CD14-positive monocyte (primary cell): ENCODE data around the gene DRC3. TPM values are rescaled to one million over a fixed set of nuclear protein-coding genes. Genes with fewer than 3 reads are reported as not detected.

Experiments used
- DNase-seq, 3 donors: peaks; one replicate each; pipeline ENCODE4 v3.0.0-alpha.2; 2011 to 2022
- H2AFZ ChIP-seq: 2 replicates; pipeline ENCODE4 v1.6.0; 2012; ENCODE audit warnings: mild to moderate bottlenecking, low read depth, low read length, inconsistent platforms; ENCODE audit not compliant: insufficient read depth, poor library complexity, severe bottlenecking
- H3K27ac ChIP-seq, 2 donors: 1 replicate in 1 of 2; 2 replicates in 1 of 2; pipeline ENCODE4 v1.5.1; 2012 to 2013; ENCODE audit warnings: low read length in 2 of 2, control low read depth in 1 of 2, inconsistent platforms in 1 of 2, low read depth in 1 of 2, mild to moderate bottlenecking in 1 of 2
- H3K27me3 ChIP-seq, 2 donors: one replicate each; pipeline versions ENCODE4 v1.6.0 to v1.6.1; 2011 to 2013; ENCODE audit warnings: low read length in 2 of 2; ENCODE audit not compliant: control insufficient read depth in 2 of 2, insufficient read depth in 2 of 2
- H3K36me3 ChIP-seq, 2 donors: replicated peaks in 1 of 2; 1 replicate in 1 of 2; 2 replicates in 1 of 2; pipeline versions ENCODE4 v1.5.1 to v1.6.1; 2012 to 2013; ENCODE audit warnings: low read length in 2 of 2, control low read depth in 1 of 2, inconsistent platforms in 1 of 2, mild to moderate bottlenecking in 1 of 2; ENCODE audit not compliant: insufficient read depth in 2 of 2, control insufficient read depth in 1 of 2
- H3K4me1 ChIP-seq, 2 donors: 1 replicate in 1 of 2; 2 replicates in 1 of 2; pipeline versions ENCODE4 v1.5.1 to v1.6.1; 2012 to 2013; ENCODE audit warnings: low read length in 2 of 2, control low read depth in 1 of 2, inconsistent platforms in 1 of 2, mild to moderate bottlenecking in 1 of 2, moderate library complexity in 1 of 2; ENCODE audit not compliant: insufficient read depth in 2 of 2, control insufficient read depth in 1 of 2
- H3K4me2 ChIP-seq: replicated peaks from 2 replicates; pipeline ENCODE3; 2012; ENCODE audit warnings: low read length, moderate library complexity, mild to moderate bottlenecking; ENCODE audit not compliant: poor library complexity, severe bottlenecking; ENCODE audit errors: extremely low read depth
- H3K4me3 ChIP-seq, 3 experiments: fragments of 200-600 bp in 1 of 3; sonication (generic) in 1 of 3; replicated peaks in 1 of 3; 1 replicate in 2 of 3; 2 replicates in 1 of 3; pipeline ENCODE4 v1.5.1; 2011 to 2013; ENCODE audit warnings: low read length in 3 of 3, mild to moderate bottlenecking in 3 of 3, control low read depth in 2 of 3, low read depth in 2 of 3, inconsistent platforms in 1 of 3, moderate library complexity in 1 of 3
- H3K79me2 ChIP-seq: 2 replicates; pipeline ENCODE4 v1.6.0; 2012; ENCODE audit warnings: mild to moderate bottlenecking, control low read depth, inconsistent platforms, low read length, moderate library complexity; ENCODE audit not compliant: insufficient read depth
- H3K9ac ChIP-seq: 2 replicates; pipeline ENCODE4 v1.6.0; 2017; ENCODE audit warnings: low read length, mild to moderate bottlenecking; ENCODE audit not compliant: insufficient read depth, poor library complexity, severe bottlenecking
- H3K9me3 ChIP-seq, 2 donors: replicated peaks in 1 of 2; 1 replicate in 1 of 2; 2 replicates in 1 of 2; pipeline versions ENCODE4 v1.5.1 to v1.6.1; 2012 to 2013; ENCODE audit warnings: low read length in 2 of 2, control low read depth in 1 of 2; ENCODE audit not compliant: control insufficient read depth in 1 of 2, insufficient read depth in 1 of 2
- H4K20me1 ChIP-seq: 2 replicates; pipeline ENCODE4 v1.6.0; 2012; ENCODE audit warnings: mild to moderate bottlenecking, low read length, control low read depth, moderate library complexity; ENCODE audit not compliant: insufficient read depth
- H3K27ac Mint-ChIP-seq, 7 donors: one replicate each; pipeline ENCODE4 v1.8.0; 2020; ENCODE audit warnings: mild to moderate bottlenecking in 7 of 7, mixed read lengths in 7 of 7, moderate library complexity in 6 of 7, inconsistent platforms in 2 of 7
- H3K27me3 Mint-ChIP-seq, 3 donors: one replicate each; pipeline ENCODE4 v1.8.0; 2021 to 2022; ENCODE audit warnings: low read depth in 3 of 3, mild to moderate bottlenecking in 3 of 3, mixed read lengths in 3 of 3, moderate library complexity in 3 of 3, inconsistent platforms in 1 of 3
- H3K36me3 Mint-ChIP-seq, 2 donors: one replicate each; pipeline ENCODE4 v1.8.0; 2020; ENCODE audit warnings: mixed read lengths in 2 of 2, inconsistent platforms in 1 of 2, mild to moderate bottlenecking in 1 of 2
- H3K4me1 Mint-ChIP-seq: one replicate; pipeline ENCODE4 v1.8.0; 2020; ENCODE audit warnings: mild to moderate bottlenecking, mixed read lengths
- H3K4me3 Mint-ChIP-seq, 2 donors: one replicate each; pipeline ENCODE4 v1.8.0; 2020; ENCODE audit warnings: mild to moderate bottlenecking in 2 of 2, mixed read lengths in 2 of 2, moderate library complexity in 1 of 2
- H3K9me3 Mint-ChIP-seq, 7 donors: one replicate each; pipeline ENCODE4 v1.8.0; 2020 to 2022; ENCODE audit warnings: mixed read lengths in 7 of 7, mild to moderate bottlenecking in 6 of 7, moderate library complexity in 6 of 7, inconsistent platforms in 2 of 7
- WGBS: methylation state at CpG from one replicate; pipeline ENCODE4 v1.1.5; 2013; ENCODE audit warnings: missing lambda C conversion rate; ENCODE audit not compliant: insufficient coverage; 5-methylcytosine and 5-hydroxymethylcytosine counted together
- intact Hi-C, 2 donors: fragments of 100-400 bp; cut with micrococcal nuclease; formaldehyde crosslinking; loops; one replicate each; pipeline versions ENCODE4 v1.15.0 to v1.15.1; 2023
- polyA plus RNA-seq, 3 donors: library from polyadenylated mRNA; depleted of rRNA in 1 of 3; unstranded in 2 of 3; stranded (reverse) in 1 of 3; fragments of 300-500 nt in 2 of 3; fragments of >200 nt in 1 of 3; fragmentation: Illumina TruSeq in 2 of 3; gene quantifications; 1 replicate in 2 of 3; 2 replicates in 1 of 3; pipeline ENCODE4 v1.2.3, GENCODE V29; 2012 to 2021
- TF ChIP-seq, protein P1 (sequence below): fragments of 200-600 bp; IDR thresholded peaks from one replicate; pipeline ENCODE4 v1.8.0; 2022; ENCODE audit warnings: antibody characterized with exemption, mild to moderate bottlenecking

DRC3 gene
- polyA plus RNA-seq, 3 donors: 0.23 to 0.58 (median 0.39) TPM

DNA sequence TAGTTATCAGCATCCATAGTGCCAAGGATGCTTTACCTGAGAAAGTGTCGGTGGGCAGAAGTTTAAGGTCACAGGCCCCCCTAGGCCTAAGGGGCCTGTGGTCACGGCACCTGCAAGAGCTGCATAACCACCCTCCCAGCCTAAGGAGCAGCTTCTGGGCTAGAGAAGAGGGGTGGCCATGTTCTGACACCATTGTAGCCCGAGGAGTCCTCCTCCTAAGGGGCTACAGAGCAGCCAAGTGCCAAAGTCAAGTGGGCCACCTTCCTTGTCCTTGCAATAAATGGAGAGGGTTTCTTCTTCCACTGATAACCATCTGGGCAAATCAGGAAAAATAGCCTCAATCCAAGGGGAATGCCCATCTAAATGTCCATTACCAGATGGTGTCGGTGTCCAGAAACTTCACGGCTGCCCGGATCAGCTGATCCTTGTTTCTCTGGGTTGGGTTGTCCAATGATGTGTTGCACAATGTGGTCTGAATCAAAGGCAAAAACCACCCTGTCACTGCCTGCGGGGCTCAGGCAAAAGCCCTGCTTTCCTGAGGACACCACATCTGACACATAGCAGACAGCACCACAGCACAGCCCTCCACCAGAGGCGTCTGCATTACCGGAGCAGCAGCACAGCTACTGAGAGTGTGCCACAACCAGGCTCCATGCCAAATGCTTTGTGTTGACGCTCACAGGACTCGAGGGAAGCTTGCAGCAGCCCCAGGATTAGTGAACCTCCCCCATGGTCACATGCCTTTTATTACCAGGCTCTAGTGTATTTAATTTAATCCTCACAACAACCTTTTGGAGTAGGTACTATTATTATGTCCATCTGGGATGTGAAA, 53.5 kb downstream of the DRC3 start:
- 27% methylated on average over 4 of the region's 11 CpGs for WGBS
- peak; percentile 90 to 97 (median 93) for DNase-seq
- H4K20me1 ChIP-seq: peaks cover 28% of the 10 kb centered on the region
- no peaks in the 10 kb centered on the region for H3K27me3 ChIP-seq
- Mint-ChIP-seq H3K36me3 (peaks cover 48 to 62% of the 10 kb centered on the region in 2 donors), H3K9me3 (no peaks in the 10 kb centered on the region), H3K4me1 (peaks cover 29% of the 10 kb centered on the region), H3K27ac (peak overlapping the region; percentile 94 to 99 (median 97)), H3K4me3 (peak overlapping the region in 1 of 2 donors; percentile 35), H3K27me3 (peaks cover 0 to 1% (median 0%) of the 10 kb centered on the region in 3 donors)
- peak overlapping the region; percentile 28 for H3K4me2 ChIP-seq
- peaks cover 45% of the 10 kb centered on the region for H3K79me2 ChIP-seq
- intact Hi-C loops: loop anchor here (5.0 to 10.0 kb wide), 2 partner anchors 34 to 211 kb away; no protein-coding TSS in a partner anchor
- H3K9me3 ChIP-seq: no peaks in the 10 kb centered on the region
- TF ChIP-seq, protein P1, sequence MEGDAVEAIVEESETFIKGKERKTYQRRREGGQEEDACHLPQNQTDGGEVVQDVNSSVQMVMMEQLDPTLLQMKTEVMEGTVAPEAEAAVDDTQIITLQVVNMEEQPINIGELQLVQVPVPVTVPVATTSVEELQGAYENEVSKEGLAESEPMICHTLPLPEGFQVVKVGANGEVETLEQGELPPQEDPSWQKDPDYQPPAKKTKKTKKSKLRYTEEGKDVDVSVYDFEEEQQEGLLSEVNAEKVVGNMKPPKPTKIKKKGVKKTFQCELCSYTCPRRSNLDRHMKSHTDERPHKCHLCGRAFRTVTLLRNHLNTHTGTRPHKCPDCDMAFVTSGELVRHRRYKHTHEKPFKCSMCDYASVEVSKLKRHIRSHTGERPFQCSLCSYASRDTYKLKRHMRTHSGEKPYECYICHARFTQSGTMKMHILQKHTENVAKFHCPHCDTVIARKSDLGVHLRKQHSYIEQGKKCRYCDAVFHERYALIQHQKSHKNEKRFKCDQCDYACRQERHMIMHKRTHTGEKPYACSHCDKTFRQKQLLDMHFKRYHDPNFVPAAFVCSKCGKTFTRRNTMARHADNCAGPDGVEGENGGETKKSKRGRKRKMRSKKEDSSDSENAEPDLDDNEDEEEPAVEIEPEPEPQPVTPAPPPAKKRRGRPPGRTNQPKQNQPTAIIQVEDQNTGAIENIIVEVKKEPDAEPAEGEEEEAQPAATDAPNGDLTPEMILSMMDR: no peak
- peaks cover 25 to 30% of the 10 kb centered on the region in 2 donors for H3K4me1 ChIP-seq
- H2AFZ ChIP-seq: no peak overlapping the region
- H3K27ac ChIP-seq: peak overlapping the region; percentile 96 to 99
- peak overlapping the region in 1 of 3 experiments; percentile 21 for H3K4me3 ChIP-seq
- peak overlapping the region; percentile 78 for H3K9ac ChIP-seq
- peaks cover 32 to 63% of the 10 kb centered on the region in 2 donors for H3K36me3 ChIP-seq

DNA sequence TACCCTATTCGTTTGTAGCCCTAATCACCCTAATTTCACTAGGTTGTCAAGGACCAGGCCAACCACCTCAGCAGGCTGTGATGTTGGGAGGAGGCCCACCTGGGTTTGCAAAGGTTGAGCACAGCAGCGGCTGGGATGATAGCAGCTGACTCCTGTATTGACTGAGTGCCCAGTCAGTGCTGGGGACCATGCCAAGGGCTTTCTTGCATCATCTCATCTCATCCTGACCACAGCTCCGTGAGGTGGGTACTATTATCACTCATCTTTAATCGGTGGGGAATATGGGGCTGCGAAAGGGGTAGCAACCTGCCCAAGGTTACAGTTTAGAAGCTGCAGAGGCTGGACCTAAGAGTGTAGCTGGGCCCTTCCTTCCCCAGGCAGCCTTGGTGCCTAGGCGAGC, 54.6 kb downstream of the DRC3 start:
- no peak for DNase-seq
- 100% methylated on average over 1 of the region's 6 CpGs for WGBS
- Histone ChIP-seq H3K9ac (no peak overlapping the region), H3K4me3 (no peak overlapping the region), H3K4me1 (peaks cover 28 to 36% of the 10 kb centered on the region in 2 donors), H3K27me3 (no peaks in the 10 kb centered on the region), H3K27ac (peak overlapping the region in 1 of 2 donors; percentile 99), H3K9me3 (no peaks in the 10 kb centered on the region), H3K79me2 (peaks cover 56% of the 10 kb centered on the region), H3K4me2 (no peak overlapping the region), H2AFZ (no peak overlapping the region), H4K20me1 (peaks cover 39% of the 10 kb centered on the region), H3K36me3 (peaks cover 24 to 52% of the 10 kb centered on the region in 2 donors)
- peak overlapping the region; percentile 94 to 99 (median 97) for H3K27ac Mint-ChIP-seq
- H3K36me3 Mint-ChIP-seq: peaks cover 41 to 51% of the 10 kb centered on the region in 2 donors
- intact Hi-C loops: loop anchor here (5.0 to 10.0 kb wide), 2 partner anchors 35 to 212 kb away; no protein-coding TSS in a partner anchor
- peaks cover 35% of the 10 kb centered on the region for H3K4me1 Mint-ChIP-seq
- no peaks in the 10 kb centered on the region for H3K9me3 Mint-ChIP-seq
- H3K27me3 Mint-ChIP-seq: peaks cover 0 to 1% (median 0%) of the 10 kb centered on the region in 3 donors
- TF ChIP-seq, protein P1: no peak
- no peak overlapping the region for H3K4me3 Mint-ChIP-seq
